ENCODE results near the gene GHR.

DNA sequence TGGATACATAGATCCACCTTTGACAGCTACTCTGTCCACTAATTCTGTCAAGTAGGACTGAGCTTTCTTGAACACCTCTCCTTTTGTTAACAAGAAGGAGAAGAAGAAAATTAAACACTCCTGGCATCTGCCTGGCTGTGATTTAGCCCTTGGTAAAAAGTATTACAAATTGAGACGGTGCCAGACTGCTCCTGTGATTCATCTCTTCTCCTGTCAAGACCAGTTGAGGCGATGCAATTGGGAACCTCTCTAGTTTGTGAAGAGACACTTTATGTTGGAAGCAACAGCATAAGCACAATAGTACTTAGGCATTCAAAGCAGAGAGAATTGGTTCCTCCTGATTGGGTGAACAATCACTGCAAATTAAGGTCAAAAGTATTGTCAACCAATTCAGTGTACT is 72.7 kb downstream of the GHR start:
- TF ChIP-seq, protein P1, sequence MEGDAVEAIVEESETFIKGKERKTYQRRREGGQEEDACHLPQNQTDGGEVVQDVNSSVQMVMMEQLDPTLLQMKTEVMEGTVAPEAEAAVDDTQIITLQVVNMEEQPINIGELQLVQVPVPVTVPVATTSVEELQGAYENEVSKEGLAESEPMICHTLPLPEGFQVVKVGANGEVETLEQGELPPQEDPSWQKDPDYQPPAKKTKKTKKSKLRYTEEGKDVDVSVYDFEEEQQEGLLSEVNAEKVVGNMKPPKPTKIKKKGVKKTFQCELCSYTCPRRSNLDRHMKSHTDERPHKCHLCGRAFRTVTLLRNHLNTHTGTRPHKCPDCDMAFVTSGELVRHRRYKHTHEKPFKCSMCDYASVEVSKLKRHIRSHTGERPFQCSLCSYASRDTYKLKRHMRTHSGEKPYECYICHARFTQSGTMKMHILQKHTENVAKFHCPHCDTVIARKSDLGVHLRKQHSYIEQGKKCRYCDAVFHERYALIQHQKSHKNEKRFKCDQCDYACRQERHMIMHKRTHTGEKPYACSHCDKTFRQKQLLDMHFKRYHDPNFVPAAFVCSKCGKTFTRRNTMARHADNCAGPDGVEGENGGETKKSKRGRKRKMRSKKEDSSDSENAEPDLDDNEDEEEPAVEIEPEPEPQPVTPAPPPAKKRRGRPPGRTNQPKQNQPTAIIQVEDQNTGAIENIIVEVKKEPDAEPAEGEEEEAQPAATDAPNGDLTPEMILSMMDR (conservative IDR thresholded peaks at IDR 0.05; ENCODE audit: low read length) = no peak
- no peak for TF ChIP-seq EZH2phosphoT487 (IDR thresholded peaks at IDR 0.05; ENCODE audit: borderline replicate concordance, low read depth, low read length)
